ENCODE measurements around the gene OPHN1. TPM values are rescaled to one million over a fixed set of nuclear protein-coding genes. Genes with fewer than 3 reads are reported as not detected.
"Not testable (repeated sequence)": the region's sequence is repeated elsewhere in the genome, so short reads cannot be mapped to it uniquely, and the experiment has no call there.

The OPHN1 gene
- total RNA-seq, 1 donor from 2014 or later, result 8.7 TPM

DNA sequence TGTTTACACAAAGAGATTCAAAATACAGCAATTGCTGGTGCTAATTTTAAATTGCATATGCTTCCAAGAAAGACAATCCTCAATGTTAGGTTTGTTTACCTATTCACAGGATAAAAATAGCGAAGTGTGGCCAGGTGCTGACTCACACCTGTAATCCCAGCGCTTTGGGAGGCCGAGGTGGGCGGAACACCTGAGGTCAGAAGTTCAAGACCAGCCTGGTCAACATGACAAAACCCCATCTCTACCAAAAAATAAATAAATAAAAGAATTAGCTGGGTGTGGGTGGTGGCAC lies 77.7 kb downstream of the OPHN1 start:
- no peak for DNase-seq (ENCODE audit: low spot score)

DNA sequence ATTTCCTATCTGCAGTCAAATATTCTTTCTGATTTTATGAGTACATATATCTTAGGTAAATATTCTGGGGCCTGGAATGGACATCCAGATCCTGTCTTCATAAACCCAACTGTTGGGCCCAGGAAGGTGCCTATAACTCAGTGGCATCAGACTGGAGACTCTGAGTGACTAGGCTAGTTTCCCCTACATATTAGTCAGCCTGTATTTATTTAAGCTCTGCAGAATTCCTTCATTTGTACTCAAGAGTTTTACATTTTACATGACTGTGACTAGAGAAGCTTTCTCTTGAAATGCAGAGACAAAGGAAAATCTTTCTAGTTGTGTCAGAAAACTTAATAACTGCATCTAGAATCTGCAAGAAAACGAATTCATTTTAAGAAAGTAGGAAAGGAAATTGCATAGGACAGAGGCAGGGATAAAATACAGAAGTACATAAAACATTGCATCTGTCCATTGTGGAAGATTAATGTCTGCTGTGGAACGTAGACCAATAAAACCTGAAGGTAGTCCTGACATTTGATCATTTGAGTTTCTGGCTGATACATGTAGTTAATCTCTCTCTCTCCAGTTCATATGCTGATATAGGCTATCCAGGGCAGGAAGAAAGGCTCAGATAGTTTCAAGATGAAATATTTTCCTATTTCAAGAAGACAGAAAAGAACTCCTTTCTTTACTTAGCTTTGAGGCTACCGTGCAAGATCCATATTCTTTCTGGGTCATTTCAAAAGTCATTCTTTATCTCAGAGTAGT lies 78.2 kb downstream of the OPHN1 start:
- peak; percentile 14 for DNase-seq (ENCODE audit: low spot score)

GRCh38 chrX:68345025-68345424 lies 88.3 kb downstream of the OPHN1 start:
- DNase-seq (ENCODE audit: low spot score), result no peak

GRCh38 chrX:68343551-68343950 lies 89.7 kb downstream of the OPHN1 start:
- DNase-seq (ENCODE audit: low spot score), result no peak

DNA sequence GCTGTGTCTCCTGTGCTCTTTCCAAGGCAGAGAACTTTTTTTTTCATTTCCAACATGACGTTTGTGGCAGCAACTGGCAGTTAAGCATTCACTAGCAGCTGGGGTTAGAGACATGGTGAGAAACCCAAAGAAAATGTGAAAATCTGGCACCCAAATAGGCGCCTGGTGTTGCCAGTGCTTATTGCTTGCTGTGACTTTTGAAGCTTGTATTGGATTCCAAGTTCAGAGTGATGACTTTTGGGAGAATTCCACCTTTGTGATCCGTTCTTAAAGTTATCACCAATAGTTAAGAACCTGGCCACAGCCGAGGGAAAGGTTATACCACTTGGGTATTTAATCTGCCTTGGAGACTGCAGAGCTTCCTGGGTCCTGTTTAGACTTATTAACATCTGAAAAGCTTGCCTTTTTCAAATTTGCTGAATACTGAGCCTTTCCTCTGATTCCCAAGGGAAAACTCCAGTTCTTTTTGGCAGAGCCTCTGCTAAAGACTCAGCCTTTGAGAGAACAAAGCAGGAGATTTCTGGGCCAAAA lies 101.0 kb downstream of the OPHN1 start:
- peak; percentile 8 for DNase-seq (ENCODE audit: low spot score)

- not testable (repeated sequence) for DNase-seq (ENCODE audit: low spot score)
Observed at GRCh38 chrX:68326841-68327240, 106.5 kb downstream of the OPHN1 start.

GRCh38 chrX:68307769-68308168 lies 125.5 kb downstream of the OPHN1 start:
- peak; percentile 48 for DNase-seq (ENCODE audit: low spot score)

- no peak for DNase-seq (ENCODE audit: low spot score)
Observed at GRCh38 chrX:68304602-68305001, 128.7 kb downstream of the OPHN1 start.

- DNase-seq (ENCODE audit: low spot score), result no peak
Observed at GRCh38 chrX:68299898-68300297, 133.4 kb downstream of the OPHN1 start.

- no peak for DNase-seq (ENCODE audit: low spot score)
Observed at GRCh38 chrX:68292471-68292870, 140.8 kb downstream of the OPHN1 start.

- no peak for DNase-seq (ENCODE audit: low spot score)
Observed at GRCh38 chrX:68288127-68288526, 145.2 kb downstream of the OPHN1 start.

DNA sequence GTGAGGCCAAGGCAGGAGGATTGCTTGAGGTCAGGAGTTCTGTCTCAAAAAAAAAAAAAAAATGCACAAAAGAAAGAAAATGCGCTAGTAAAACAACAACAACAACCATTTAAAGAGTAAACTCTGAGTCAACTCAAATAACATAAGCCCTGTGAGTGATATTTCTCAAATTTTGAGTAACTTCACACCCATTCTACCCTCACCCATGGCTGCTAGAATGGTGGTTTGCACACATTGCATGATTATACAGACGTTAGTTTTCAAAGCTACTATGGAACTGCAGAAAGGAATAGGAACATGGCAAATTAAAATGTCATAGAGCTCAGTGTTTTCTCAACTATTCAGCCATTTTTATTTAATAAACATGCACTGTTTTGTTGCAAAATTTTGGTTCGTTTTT lies 145.9 kb downstream of the OPHN1 start:
- DNase-seq (ENCODE audit: low spot score), result no peak

DNA sequence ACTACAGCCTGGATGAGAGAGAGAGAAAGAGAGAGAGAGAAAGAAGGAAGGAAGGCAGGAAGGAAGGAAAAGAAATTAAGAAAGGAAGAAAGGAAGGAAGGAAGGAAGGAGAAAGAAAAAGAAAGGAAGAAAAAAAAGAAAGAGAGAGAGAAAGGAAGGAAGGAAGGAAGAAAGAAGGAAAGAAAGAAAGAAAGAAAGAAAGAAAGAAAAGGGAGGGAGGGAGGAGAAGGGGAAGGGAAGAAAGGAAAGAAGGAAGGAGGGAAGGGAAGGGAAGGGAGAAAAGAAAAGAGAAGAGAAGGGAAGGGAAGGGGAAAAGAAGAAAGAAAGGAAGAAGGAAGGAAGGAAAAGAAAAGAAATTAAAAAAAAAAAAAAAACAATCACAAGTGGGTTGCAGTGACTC lies 146.3 kb downstream of the OPHN1 start:
- DNase-seq (ENCODE audit: low spot score), result no peak

- peak; percentile 57 for DNase-seq (ENCODE audit: low spot score)
Observed at GRCh38 chrX:68286076-68286475, 147.2 kb downstream of the OPHN1 start.

GRCh38 chrX:68284281-68284904 lies 148.9 kb downstream of the OPHN1 start:
- DNase-seq (ENCODE audit: low spot score), result no peak

GRCh38 chrX:68273887-68274286 lies 159.4 kb downstream of the OPHN1 start:
- no peak for DNase-seq (ENCODE audit: low spot score)

GRCh38 chrX:68264793-68265192 lies 168.5 kb downstream of the OPHN1 start:
- DNase-seq (ENCODE audit: low spot score), result not testable (repeated sequence)

- no peak for DNase-seq (ENCODE audit: low spot score)
Observed at GRCh38 chrX:68261060-68261672, 172.1 kb downstream of the OPHN1 start.

GRCh38 chrX:68256990-68257389 lies 176.3 kb downstream of the OPHN1 start:
- DNase-seq (ENCODE audit: low spot score), result no peak

- no peak for DNase-seq (ENCODE audit: low spot score)
Observed at GRCh38 chrX:68254738-68255645, 178.3 kb downstream of the OPHN1 start.

DNA sequence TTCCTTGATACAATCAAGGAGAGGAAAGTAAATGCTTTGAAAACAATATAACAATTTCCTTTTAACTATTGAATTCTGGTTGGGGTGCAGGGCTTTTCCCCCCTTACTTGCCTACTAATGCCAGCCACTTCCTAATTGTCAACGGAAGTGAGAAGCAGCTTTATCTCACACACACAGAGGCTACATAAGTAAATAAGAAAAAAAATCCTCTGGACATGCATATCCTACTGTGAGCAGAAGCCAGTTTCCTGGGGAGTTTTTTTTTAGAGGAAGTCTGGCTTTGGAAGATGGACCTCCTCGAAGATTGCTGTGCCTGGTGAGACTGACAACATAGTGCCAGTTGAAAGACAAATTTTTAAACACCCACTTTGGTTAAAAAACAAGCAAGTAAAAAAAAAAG lies 180.6 kb downstream of the OPHN1 start:
- no peak for DNase-seq (ENCODE audit: low spot score)

- DNase-seq (ENCODE audit: low spot score), result no peak
Observed at GRCh38 chrX:68249903-68250302, 183.4 kb downstream of the OPHN1 start.
